ENCODE results near the gene GSKIP.
A peak's percentile ranks its signal among the peaks of the same experiment; 100 is the strongest.
"Not testable (repeated sequence)": the region's sequence is repeated elsewhere in the genome, so short reads cannot be mapped to it uniquely, and the experiment has no call there.

Gene GSKIP

GRCh38 chr14:96362965-96363750, at the start of gene GSKIP, which contains the start of gene ATG2B:
TSS of gene GSKIP (plus strand) at chr14:96363526. CDS start at chr14:96382248, 18,722 bp downstream.
TSS of gene ATG2B (minus strand) at chr14:96363341. CDS start at chr14:96362976, 365 bp downstream.
- in situ Hi-C loops (cut with MboI; ENCODE audit: low pct_unique_long_range_greater_than_20kb, low sequenced_read_pairs) = no loop called here
- peak; percentile 87 for DNase-seq

DNA sequence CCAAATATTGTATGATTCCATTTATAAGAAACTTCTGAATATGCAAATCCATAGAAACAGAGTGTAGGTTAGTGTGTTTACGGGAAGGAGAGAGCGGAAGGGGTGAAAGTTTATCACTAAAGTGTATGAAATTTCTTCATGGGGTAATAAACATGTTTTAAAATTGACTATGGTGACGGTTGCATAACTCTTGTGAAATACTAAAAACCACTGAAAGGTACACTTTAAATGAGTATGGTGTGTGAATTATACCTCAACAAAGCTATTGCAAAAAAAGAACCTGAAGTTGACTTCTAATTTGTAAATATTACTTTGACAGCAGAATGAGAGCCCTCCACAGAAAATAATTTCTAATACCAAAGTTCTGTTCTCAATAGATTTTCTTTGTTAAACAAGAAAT, 47.2 kb upstream of the GSKIP start:
- in situ Hi-C loops (cut with MboI; ENCODE audit: low pct_unique_long_range_greater_than_20kb, low sequenced_read_pairs) = no loop called here
- no peak for DNase-seq

DNA sequence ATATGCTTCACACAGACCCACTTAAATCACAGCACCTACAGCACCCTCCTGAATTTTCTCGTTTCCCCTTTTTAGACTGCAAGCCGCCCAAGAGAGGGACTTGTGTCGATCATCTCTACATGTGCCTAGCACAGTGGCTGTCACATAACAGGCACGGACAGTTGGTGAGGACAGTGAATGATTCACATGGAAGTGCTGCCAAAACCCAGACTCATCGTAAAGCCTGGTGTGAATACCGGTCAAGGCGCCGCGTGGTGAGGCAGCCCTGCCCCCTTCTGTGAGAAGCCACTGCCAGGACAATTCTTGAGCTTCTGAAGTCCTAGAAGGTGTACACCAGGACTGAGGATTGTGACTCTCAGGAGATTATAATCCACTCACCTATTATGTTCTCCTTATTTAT, 44.5 kb upstream of the GSKIP start:
- in situ Hi-C loops (cut with MboI; ENCODE audit: low pct_unique_long_range_greater_than_20kb, low sequenced_read_pairs) = no loop called here
- no peak for DNase-seq

DNA sequence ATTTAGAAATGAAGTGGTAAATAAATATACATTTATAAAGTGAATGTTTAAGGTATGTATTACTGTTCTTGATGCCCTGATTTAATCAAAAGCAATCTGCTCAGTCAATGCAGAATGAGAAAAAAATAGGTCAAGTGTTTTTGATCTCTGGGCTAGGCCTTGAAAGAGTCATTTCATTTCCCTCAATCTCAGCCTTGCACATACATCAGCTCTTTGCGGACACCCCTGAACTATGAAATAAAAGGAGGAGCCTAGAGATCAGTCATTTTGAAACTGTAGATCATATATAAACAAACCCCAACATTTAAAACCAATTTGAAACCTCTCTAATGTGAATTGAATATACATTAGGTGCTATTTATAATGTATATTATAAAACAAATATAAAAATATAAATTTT, 42.7 kb upstream of the GSKIP start:
- in situ Hi-C loops (cut with MboI; ENCODE audit: low pct_unique_long_range_greater_than_20kb, low sequenced_read_pairs) = no loop called here
- DNase-seq = no peak

- DNase-seq = no peak
- in situ Hi-C loops (cut with MboI; ENCODE audit: low pct_unique_long_range_greater_than_20kb, low sequenced_read_pairs) = no loop called here
Measured at GRCh38 chr14:96324219-96324618, 39.1 kb upstream of the GSKIP start.

DNA sequence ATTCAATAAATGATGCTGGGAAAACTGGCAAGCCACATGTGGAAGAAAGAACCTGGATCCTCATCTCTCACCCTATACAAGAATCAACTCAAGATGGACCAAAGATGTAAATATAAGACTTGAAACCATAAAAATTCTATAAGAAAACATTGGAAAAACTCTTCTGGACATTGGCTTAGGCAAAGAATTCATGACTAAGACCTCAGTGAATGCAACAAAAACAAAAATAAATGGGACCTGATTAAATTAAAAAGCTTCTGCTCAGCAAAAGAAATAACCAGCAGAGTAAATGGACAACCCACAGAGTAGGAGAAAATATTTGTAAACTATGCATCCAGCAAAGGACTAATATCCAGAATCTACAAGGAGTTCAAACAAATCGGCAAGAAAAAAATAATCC, 24.8 kb upstream of the GSKIP start:
- in situ Hi-C loops (cut with MboI; ENCODE audit: low pct_unique_long_range_greater_than_20kb, low sequenced_read_pairs) = no loop called here

DNA sequence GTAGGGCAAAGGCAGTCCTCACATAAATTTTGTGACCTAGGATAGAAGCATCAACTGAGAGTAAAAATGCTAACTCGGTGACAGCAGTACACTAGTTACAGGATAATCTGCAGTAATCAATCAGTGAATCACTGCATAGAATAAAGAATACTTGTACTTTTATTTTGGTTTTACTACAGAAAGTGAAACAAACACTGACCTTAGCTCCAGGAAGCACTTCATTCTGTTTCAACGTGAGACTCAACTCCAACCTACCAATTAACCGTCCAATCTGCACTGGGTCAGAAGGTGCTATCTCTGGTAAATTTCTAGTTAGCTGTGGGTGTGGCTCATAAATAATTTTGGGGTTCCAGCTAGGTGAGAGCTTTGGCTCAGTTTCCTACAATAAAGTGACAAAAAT, 22.0 kb upstream of the GSKIP start:
- in situ Hi-C loops (cut with MboI; ENCODE audit: low pct_unique_long_range_greater_than_20kb, low sequenced_read_pairs) = no loop called here
- DNase-seq = no peak

More for the DNA sequence above, 24.8 kb upstream of the GSKIP start:
- no peak for DNase-seq

DNA sequence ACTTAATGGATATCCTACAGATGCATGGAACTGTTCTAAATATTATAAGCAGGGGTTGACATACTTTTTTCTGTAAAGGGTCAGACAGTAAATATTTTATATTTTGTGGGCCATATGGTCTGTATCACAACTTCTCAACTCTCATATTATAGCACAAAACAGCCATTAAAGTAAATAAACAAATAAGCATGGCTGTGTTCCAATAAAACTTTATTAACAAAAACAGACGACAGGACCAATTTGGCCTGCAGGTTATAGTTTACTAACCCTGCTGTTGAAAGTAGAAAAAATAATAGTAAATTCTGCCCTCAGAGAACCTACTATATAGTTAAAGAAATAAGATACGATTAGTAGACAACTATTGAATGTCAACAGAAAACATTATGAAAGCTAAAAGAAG, 17.7 kb upstream of the GSKIP start:
- DNase-seq = no peak
- in situ Hi-C loops (cut with MboI; ENCODE audit: low pct_unique_long_range_greater_than_20kb, low sequenced_read_pairs) = no loop called here

GRCh38 chr14:96347957-96348356, 15.4 kb upstream of the GSKIP start:
- DNase-seq; in situ Hi-C loops (cut with MboI; ENCODE audit: low pct_unique_long_range_greater_than_20kb, low sequenced_read_pairs): not testable (repeated sequence)

DNA sequence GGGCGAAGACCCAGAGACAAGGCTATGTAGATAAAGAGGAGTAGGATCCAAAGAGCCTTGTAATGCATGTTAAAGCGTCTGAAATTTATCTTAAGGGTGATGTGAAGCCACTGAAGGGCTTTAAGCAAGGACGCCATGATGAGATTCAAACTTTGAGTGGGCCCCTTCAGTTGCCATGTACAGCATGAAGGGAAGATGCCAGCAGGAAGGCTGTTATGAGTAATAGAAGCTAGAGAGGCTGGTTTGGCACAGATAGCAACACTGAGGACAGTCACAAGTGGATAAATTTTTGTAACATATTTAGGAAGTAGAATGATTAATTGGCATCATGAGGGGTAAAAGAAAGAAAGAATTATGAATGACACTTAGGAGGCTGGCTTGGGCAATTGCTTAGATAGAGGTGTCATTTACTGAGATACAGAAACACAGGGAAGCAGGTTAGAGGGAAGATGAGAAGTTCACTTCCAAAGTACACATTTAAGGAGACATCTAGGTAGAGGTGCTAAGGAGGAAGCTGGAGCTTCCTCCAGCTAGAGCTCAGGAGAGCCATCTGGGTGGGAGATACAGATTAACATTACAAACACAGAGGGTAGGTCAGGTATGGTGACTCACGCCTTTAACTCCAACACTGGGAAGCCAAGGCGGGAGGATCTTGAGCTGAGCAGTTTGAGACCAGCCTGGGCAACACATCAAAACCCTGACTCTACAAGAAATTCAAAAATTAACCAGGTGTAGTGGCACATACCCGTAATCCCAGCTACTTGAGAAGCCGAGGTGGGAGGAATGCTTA, 13.8 kb upstream of the GSKIP start:
- DNase-seq = no peak
- in situ Hi-C loops (cut with MboI; ENCODE audit: low pct_unique_long_range_greater_than_20kb, low sequenced_read_pairs) = no loop called here

GRCh38 chr14:96351986-96352385, 11.3 kb upstream of the GSKIP start:
- in situ Hi-C loops (cut with MboI; ENCODE audit: low pct_unique_long_range_greater_than_20kb, low sequenced_read_pairs) = no loop called here
- DNase-seq = no peak

- in situ Hi-C loops (cut with MboI; ENCODE audit: low pct_unique_long_range_greater_than_20kb, low sequenced_read_pairs) = no loop called here
- no peak for DNase-seq
Measured at GRCh38 chr14:96352708-96353107, 10.6 kb upstream of the GSKIP start.

GRCh38 chr14:96354246-96354645, 9.1 kb upstream of the GSKIP start:
- no peak for DNase-seq
- in situ Hi-C loops (cut with MboI; ENCODE audit: low pct_unique_long_range_greater_than_20kb, low sequenced_read_pairs) = no loop called here

- no peak for DNase-seq
- in situ Hi-C loops (cut with MboI; ENCODE audit: low pct_unique_long_range_greater_than_20kb, low sequenced_read_pairs) = no loop called here
Measured at GRCh38 chr14:96357216-96357615, 6.1 kb upstream of the GSKIP start.

DNA sequence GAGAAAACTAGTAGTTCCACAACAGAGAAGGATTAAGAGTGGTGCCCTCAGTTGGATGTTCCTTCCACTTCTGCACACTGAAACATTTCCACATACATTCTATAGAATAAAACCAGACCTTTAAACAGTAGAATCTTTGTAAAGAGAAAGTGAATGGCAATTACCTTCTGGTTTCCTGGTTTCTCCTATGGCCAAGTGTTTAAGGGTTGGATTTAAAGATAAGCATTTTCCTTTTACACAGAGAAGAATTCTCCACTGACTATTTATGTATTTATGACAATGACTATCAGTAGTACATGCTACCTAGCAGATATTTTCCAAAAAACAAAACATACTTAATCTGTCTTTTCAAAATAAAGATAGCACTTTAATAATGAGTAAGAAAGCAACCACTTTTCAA, 3.4 kb upstream of the GSKIP start:
- in situ Hi-C loops (cut with MboI; ENCODE audit: low pct_unique_long_range_greater_than_20kb, low sequenced_read_pairs) = no loop called here
- no peak for DNase-seq

- DNase-seq = peak; percentile 54
Measured at GRCh38 chr14:96362071-96362964, 1.0 kb upstream of the GSKIP start.

DNA sequence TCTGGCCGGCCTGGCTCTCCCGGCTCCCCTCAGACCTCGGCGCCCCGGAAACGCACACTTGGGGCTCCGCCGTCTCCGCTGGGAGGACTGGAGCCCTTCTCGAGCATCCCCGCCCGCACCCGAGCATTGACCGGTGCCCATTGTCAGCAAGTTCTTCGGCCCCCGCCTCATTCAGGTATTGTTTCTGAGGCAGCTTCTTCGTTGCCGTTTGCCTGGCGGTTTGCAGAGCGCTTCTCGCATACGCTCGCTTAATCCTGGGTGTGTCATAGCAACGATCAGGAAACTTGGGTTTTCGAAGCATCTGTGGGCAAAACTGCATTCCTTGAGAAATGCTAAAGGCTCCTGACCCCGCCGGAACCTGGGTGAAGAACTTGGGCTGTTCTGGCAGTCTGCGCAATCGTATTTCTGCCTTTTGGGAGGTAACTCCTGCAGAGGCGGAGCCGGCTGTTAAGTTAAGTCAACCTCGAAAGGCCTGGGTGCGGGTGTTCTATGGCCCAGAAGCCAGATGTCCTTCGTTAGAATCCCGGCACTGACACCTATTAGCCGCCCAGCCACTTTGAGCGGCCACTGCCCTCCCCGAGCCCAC, 518 bp downstream of the GSKIP start:
- in situ Hi-C loops (cut with MboI; ENCODE audit: low pct_unique_long_range_greater_than_20kb, low sequenced_read_pairs) = no loop called here
- peak; percentile 49 for DNase-seq

More at GRCh38 chr14:96362071-96362964, 1.0 kb upstream of the GSKIP start:
- in situ Hi-C loops (cut with MboI; ENCODE audit: low pct_unique_long_range_greater_than_20kb, low sequenced_read_pairs) = no loop called here

DNA sequence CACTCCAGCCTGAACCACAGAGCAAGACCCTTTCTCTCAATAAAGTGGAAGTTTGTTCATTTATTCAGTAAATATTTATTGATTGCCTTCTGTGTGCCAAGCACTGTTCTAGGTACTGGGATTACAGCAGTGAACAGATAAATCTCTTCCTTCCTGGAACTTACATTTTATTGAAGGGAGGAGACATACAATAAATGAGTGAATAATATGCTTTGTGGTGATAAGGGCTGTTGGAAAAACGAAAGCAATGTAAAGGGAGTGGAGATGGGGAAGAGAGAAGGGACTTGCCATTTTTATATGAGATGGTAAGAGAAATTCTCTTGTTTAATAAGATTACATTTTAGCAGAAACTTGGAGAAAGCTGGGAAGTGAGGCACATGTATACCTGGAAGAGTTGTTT, 1.6 kb downstream of the GSKIP start:
- no peak for DNase-seq
- in situ Hi-C loops (cut with MboI; ENCODE audit: low pct_unique_long_range_greater_than_20kb, low sequenced_read_pairs) = no loop called here

GRCh38 chr14:96368534-96368933, 5.2 kb downstream of the GSKIP start:
- DNase-seq = no peak
- in situ Hi-C loops (cut with MboI; ENCODE audit: low pct_unique_long_range_greater_than_20kb, low sequenced_read_pairs) = no loop called here

All from KBM-7 (cell line).